Measurements from ENCODE around the gene SDK1. TPM values are rescaled to one million over a fixed set of nuclear protein-coding genes. Genes with fewer than 3 reads are reported as not detected.

Gene SDK1
- total RNA-seq, 1 donor, result 0.36 TPM

DNA sequence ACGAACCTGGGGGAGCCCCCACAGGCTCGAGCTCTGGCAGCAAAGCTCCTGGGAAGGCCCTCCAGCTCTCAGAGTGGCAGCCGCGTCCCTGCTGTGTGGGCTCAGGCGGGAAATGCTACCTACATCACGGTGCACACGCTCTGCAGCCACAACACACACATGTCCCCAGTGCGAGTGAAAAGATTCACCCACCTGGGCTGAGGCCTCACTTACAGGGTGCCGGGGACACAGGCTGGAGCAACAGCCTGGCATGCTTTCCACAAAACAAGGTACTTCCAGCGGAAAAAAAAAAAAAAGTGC is 970.6 kb downstream of the SDK1 start:
- Histone ChIP-seq H3K4me2 (ENCODE audit: insufficient read depth, low read length) (no peak overlapping the region), H3K27ac (ENCODE audit: low read depth, low read length) (no peak overlapping the region), H3K79me2 (ENCODE audit: insufficient read depth, low read length) (no peaks in the 10 kb centered on the region), H3K36me3 (ENCODE audit: insufficient read depth, low read length) (no peaks in the 10 kb centered on the region), H3K4me1 (ENCODE audit: insufficient read depth, low read length) (no peaks in the 10 kb centered on the region), H3K9me3 (ENCODE audit: low read depth, low read length) (no peaks in the 10 kb centered on the region), H3K27me3 (ENCODE audit: insufficient read depth, low read length) (no peaks in the 10 kb centered on the region), H2AFZ (ENCODE audit: low read length) (no peak overlapping the region), H4K20me1 (ENCODE audit: insufficient read depth, low read length) (no peaks in the 10 kb centered on the region), H3K4me3 (ENCODE audit: insufficient read depth, low read length) (no peak overlapping the region)
- TF ChIP-seq, protein P1, sequence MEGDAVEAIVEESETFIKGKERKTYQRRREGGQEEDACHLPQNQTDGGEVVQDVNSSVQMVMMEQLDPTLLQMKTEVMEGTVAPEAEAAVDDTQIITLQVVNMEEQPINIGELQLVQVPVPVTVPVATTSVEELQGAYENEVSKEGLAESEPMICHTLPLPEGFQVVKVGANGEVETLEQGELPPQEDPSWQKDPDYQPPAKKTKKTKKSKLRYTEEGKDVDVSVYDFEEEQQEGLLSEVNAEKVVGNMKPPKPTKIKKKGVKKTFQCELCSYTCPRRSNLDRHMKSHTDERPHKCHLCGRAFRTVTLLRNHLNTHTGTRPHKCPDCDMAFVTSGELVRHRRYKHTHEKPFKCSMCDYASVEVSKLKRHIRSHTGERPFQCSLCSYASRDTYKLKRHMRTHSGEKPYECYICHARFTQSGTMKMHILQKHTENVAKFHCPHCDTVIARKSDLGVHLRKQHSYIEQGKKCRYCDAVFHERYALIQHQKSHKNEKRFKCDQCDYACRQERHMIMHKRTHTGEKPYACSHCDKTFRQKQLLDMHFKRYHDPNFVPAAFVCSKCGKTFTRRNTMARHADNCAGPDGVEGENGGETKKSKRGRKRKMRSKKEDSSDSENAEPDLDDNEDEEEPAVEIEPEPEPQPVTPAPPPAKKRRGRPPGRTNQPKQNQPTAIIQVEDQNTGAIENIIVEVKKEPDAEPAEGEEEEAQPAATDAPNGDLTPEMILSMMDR (IDR thresholded peaks at IDR 0.05; ENCODE audit: extremely low read depth, low read depth, low read length), result no peak
- DNase-seq (ENCODE audit: insufficient read length, low spot score, missing footprints), result peak; percentile 63

DNA sequence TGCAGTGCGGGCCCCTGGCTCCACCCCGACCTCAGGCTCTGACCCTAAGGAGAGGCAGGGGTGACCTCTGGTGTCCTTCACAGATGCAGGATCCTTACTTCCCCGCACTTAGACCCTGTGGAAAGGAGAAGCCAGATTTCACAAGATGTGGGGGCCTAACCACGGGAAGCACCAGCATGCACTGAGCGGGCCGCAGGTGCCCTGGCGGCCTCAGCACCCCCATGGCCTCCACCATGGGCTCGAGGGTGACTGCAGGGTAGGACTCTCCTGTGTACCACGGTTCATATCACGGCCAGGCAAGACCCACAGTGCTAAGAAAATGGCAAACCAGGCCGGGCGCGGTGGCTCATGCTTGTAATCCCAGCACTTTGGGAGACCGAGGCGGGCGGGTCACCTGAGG is 971.1 kb downstream of the SDK1 start:
- H3K27ac ChIP-seq (ENCODE audit: low read depth, low read length), result no peak overlapping the region
- DNase-seq (ENCODE audit: insufficient read length, low spot score, missing footprints), result no peak
- no peaks in the 10 kb centered on the region for H3K4me1 ChIP-seq (ENCODE audit: insufficient read depth, low read length)
- H2AFZ ChIP-seq (ENCODE audit: low read length), result no peak overlapping the region
- H3K27me3 ChIP-seq (ENCODE audit: insufficient read depth, low read length), result no peaks in the 10 kb centered on the region
- H3K36me3 ChIP-seq (ENCODE audit: insufficient read depth, low read length), result no peaks in the 10 kb centered on the region
- no peak overlapping the region for H3K4me2 ChIP-seq (ENCODE audit: insufficient read depth, low read length)
- TF ChIP-seq, protein P1 (IDR thresholded peaks at IDR 0.05; ENCODE audit: extremely low read depth, low read depth, low read length), result no peak
- H3K9me3 ChIP-seq (ENCODE audit: low read depth, low read length), result no peaks in the 10 kb centered on the region
- H3K79me2 ChIP-seq (ENCODE audit: insufficient read depth, low read length), result no peaks in the 10 kb centered on the region
- H4K20me1 ChIP-seq (ENCODE audit: insufficient read depth, low read length), result no peaks in the 10 kb centered on the region
- H3K4me3 ChIP-seq (ENCODE audit: insufficient read depth, low read length), result no peak overlapping the region

DNA sequence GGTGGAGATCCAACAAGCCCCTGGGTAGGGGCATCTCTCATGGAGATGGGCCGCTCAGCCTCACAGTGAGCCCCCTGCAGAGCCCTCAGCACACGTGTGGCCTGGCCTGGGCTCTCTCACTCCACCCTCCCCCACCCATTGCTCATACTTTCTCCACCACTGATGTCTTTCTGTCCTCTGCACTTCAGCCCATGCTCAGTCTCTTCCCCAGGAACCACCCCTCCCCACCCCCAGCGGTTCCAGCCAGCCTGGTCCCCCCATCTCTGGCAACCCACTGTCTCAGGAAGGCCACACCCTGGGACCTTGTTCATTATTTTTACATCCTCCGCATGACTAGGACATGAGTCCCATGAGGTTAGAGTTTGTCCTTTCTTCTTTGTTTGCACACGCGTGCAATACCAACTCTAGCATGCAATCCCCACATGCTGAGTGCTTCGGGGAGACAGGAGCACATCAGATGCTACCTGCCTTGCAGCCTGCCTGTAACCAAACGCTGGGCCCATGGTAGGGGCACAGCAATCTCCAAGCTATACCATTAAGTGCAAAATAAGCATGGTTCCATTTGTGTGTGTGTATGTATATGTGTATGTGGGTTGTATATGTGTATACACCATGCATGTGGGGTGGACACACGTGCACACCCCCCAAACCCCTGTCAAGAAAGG is 972.6 kb downstream of the SDK1 start:
- Histone ChIP-seq H3K4me3 (ENCODE audit: insufficient read depth, low read length) (no peak overlapping the region), H3K4me2 (ENCODE audit: insufficient read depth, low read length) (no peak overlapping the region), H4K20me1 (ENCODE audit: insufficient read depth, low read length) (no peaks in the 10 kb centered on the region), H2AFZ (ENCODE audit: low read length) (no peak overlapping the region), H3K79me2 (ENCODE audit: insufficient read depth, low read length) (no peaks in the 10 kb centered on the region), H3K36me3 (ENCODE audit: insufficient read depth, low read length) (no peaks in the 10 kb centered on the region), H3K27me3 (ENCODE audit: insufficient read depth, low read length) (no peaks in the 10 kb centered on the region), H3K9me3 (ENCODE audit: low read depth, low read length) (peaks cover 6% of the 10 kb centered on the region), H3K27ac (ENCODE audit: low read depth, low read length) (no peak overlapping the region), H3K4me1 (ENCODE audit: insufficient read depth, low read length) (no peaks in the 10 kb centered on the region)
- DNase-seq (ENCODE audit: insufficient read length, low spot score, missing footprints), result no peak
- TF ChIP-seq, protein P1 (IDR thresholded peaks at IDR 0.05; ENCODE audit: extremely low read depth, low read depth, low read length), result no peak

DNA sequence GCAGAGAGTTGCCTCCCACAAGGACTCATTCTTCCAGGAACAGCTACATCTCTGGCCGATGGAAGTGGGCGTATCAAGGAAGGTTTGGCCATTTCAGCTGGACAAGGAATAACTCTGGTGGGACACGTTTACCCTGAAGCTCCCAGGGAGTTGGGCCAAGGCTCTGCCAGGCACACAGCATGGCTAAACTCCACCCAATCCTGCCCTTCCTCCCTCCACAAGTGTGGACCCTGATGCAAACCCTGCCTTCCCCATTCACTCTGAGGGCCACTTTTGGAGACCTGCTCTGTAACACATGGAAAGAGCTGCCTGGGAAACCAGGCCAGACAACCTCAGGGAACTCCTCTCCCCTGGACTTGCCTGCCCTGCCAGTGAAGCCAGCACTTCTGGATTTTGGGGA is 973.2 kb downstream of the SDK1 start:
- Histone ChIP-seq H3K9me3 (ENCODE audit: low read depth, low read length) (peaks cover 6% of the 10 kb centered on the region), H3K4me1 (ENCODE audit: insufficient read depth, low read length) (no peaks in the 10 kb centered on the region), H2AFZ (ENCODE audit: low read length) (no peak overlapping the region), H3K4me3 (ENCODE audit: insufficient read depth, low read length) (no peak overlapping the region), H4K20me1 (ENCODE audit: insufficient read depth, low read length) (no peaks in the 10 kb centered on the region), H3K27me3 (ENCODE audit: insufficient read depth, low read length) (no peaks in the 10 kb centered on the region), H3K4me2 (ENCODE audit: insufficient read depth, low read length) (no peak overlapping the region), H3K79me2 (ENCODE audit: insufficient read depth, low read length) (no peaks in the 10 kb centered on the region), H3K27ac (ENCODE audit: low read depth, low read length) (no peak overlapping the region), H3K36me3 (ENCODE audit: insufficient read depth, low read length) (no peaks in the 10 kb centered on the region)
- TF ChIP-seq, protein P1 (IDR thresholded peaks at IDR 0.05; ENCODE audit: extremely low read depth, low read depth, low read length), result no peak
- no peak for DNase-seq (ENCODE audit: insufficient read length, low spot score, missing footprints)

Data from osteoblast (primary cell).